ENCODE data around the gene MAOA.

The MAOA gene

DNA sequence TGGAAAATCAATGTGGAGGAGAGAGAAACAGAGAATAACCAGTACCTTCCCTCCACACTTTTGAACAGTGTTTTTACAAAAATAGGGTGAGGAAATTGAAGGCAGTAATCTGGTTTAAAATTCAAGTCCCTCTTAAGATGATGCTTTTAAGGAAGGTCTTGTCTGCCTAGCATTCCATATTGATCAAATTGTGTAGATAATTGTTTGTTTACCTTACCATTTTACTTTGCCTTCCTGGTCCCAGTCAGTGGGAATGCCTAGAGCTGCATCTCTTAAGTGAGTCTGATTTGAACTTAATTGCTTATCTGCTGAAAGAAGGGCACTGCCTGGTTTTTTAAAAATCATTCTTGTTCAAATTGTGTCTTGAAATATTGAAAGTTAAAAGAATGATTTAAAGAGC lies 14.4 kb upstream of the MAOA start:
- no peak overlapping the region for H3K4me3 ChIP-seq (ENCODE audit: low read depth in 1 of 2, low read length in 2 of 2)
- H3K4me1 ChIP-seq (ENCODE audit: insufficient read depth, low read length): peaks cover 6% of the 10 kb centered on the region
- no peaks in the 10 kb centered on the region for H3K36me3 ChIP-seq (ENCODE audit: insufficient read depth, low read length)
- no peaks in the 10 kb centered on the region for H3K27me3 ChIP-seq (ENCODE audit: control insufficient read depth in 1 of 2, insufficient read depth in 2 of 2, low read length in 2 of 2)
- no peak overlapping the region for H3K9ac ChIP-seq (ENCODE audit: low read length)
- H3K27ac ChIP-seq (ENCODE audit: low read depth, low read length): no peak overlapping the region
- H3K9me3 ChIP-seq (ENCODE audit: low read length): no peaks in the 10 kb centered on the region

GRCh38 chrX:43643201-43643600 lies 12.9 kb upstream of the MAOA start:
- no peaks in the 10 kb centered on the region for H3K9me3 ChIP-seq (ENCODE audit: low read length)
- no peak overlapping the region for H3K4me3 ChIP-seq (ENCODE audit: low read depth in 1 of 2, low read length in 2 of 2)
- H3K27me3 ChIP-seq (ENCODE audit: control insufficient read depth in 1 of 2, insufficient read depth in 2 of 2, low read length in 2 of 2): no peaks in the 10 kb centered on the region
- peaks cover 6% of the 10 kb centered on the region for H3K4me1 ChIP-seq (ENCODE audit: insufficient read depth, low read length)
- H3K36me3 ChIP-seq (ENCODE audit: insufficient read depth, low read length): no peaks in the 10 kb centered on the region
- no peak overlapping the region for H3K27ac ChIP-seq (ENCODE audit: low read depth, low read length)
- no peak overlapping the region for H3K9ac ChIP-seq (ENCODE audit: low read length)

DNA sequence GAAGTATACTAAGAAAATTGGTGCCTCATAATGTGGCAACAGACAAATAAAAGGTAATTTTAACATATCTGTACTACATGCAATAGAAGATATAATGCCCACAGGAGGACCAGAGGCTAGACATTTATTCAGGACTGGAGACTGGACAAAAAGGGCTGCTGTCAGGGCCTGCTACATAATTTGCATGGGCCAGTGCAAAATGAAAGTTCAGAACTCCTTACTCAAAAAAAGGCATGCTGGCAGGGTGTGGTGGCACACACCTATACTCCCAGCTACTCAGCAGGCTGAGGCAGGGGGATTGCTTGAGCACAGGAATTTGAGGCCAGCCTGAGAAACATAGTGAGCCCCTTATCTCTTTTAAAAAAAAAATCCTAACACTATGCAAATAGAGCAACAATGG lies 12.4 kb upstream of the MAOA start:
- Histone ChIP-seq H3K36me3 (ENCODE audit: insufficient read depth, low read length) (no peaks in the 10 kb centered on the region), H3K9me3 (ENCODE audit: low read length) (no peaks in the 10 kb centered on the region), H3K27ac (ENCODE audit: low read depth, low read length) (no peak overlapping the region), H3K4me1 (ENCODE audit: insufficient read depth, low read length) (peaks cover 6% of the 10 kb centered on the region), H3K9ac (ENCODE audit: low read length) (no peak overlapping the region), H3K4me3 (ENCODE audit: low read depth in 1 of 2, low read length in 2 of 2) (no peak overlapping the region), H3K27me3 (ENCODE audit: control insufficient read depth in 1 of 2, insufficient read depth in 2 of 2, low read length in 2 of 2) (no peaks in the 10 kb centered on the region)

GRCh38 chrX:43644124-43644701 lies 11.9 kb upstream of the MAOA start:
- Histone ChIP-seq H3K27ac (ENCODE audit: low read depth, low read length) (no peak overlapping the region), H3K4me3 (ENCODE audit: low read depth in 1 of 2, low read length in 2 of 2) (no peak overlapping the region), H3K36me3 (ENCODE audit: insufficient read depth, low read length) (no peaks in the 10 kb centered on the region), H3K27me3 (ENCODE audit: control insufficient read depth in 1 of 2, insufficient read depth in 2 of 2, low read length in 2 of 2) (no peaks in the 10 kb centered on the region), H3K4me1 (ENCODE audit: insufficient read depth, low read length) (peaks cover 6% of the 10 kb centered on the region), H3K9ac (ENCODE audit: low read length) (no peak overlapping the region), H3K9me3 (ENCODE audit: low read length) (no peaks in the 10 kb centered on the region)

- H3K4me3 ChIP-seq (ENCODE audit: low read depth in 1 of 2, low read length in 2 of 2): no peak overlapping the region
- H3K36me3 ChIP-seq (ENCODE audit: insufficient read depth, low read length): no peaks in the 10 kb centered on the region
- no peaks in the 10 kb centered on the region for H3K27me3 ChIP-seq (ENCODE audit: control insufficient read depth in 1 of 2, insufficient read depth in 2 of 2, low read length in 2 of 2)
- H3K4me1 ChIP-seq (ENCODE audit: insufficient read depth, low read length): peaks cover 6% of the 10 kb centered on the region
- H3K27ac ChIP-seq (ENCODE audit: low read depth, low read length): no peak overlapping the region
- H3K9ac ChIP-seq (ENCODE audit: low read length): no peak overlapping the region
- no peaks in the 10 kb centered on the region for H3K9me3 ChIP-seq (ENCODE audit: low read length)
These were observed 9.3 kb upstream of the MAOA start for GRCh38 chrX:43646800-43647199.

DNA sequence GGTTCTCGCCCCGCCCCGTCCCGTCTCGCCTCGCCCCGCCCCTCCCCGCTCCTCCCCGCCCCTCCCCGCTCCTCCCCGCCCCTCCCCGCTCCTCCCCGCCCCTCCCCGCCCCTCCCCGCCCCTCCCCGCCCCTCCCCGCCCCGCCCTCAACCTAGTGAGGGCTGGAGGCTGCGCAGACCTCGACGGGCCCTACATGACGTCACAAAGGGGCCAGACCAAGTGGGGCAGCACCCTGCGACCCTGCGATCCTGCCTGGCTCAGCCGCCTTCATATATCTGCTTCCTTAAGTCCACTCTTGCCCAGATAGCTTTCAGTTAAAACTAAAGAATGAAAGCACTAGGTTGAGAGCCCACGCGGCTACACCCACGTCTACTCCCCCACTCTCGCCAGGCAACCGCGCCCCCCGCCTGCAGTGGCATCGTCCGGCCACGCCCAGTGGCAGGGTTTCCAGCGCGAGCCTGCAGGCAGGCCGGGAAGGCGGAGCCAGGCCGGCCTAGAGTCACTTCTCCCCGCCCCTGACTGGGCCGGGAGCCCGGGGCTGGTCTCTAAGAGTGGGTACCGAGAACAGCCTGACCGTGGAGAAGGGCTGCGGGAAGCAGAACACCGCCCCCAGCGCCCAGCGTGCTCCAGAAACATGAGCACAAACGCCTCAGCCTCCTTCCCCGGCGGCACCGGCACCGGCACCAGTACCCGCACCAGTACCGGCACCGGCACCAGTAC lies 1.5 kb upstream of the MAOA start:
- Histone ChIP-seq H3K4me3 (ENCODE audit: low read depth in 1 of 2, low read length in 2 of 2) (peak overlapping the region in 1 of 2 donors; percentile 63), H3K27me3 (ENCODE audit: control insufficient read depth in 1 of 2, insufficient read depth in 2 of 2, low read length in 2 of 2) (no peaks in the 10 kb centered on the region), H3K9me3 (ENCODE audit: low read length) (no peaks in the 10 kb centered on the region), H3K4me1 (ENCODE audit: insufficient read depth, low read length) (no peaks in the 10 kb centered on the region), H3K36me3 (ENCODE audit: insufficient read depth, low read length) (no peaks in the 10 kb centered on the region), H3K9ac (ENCODE audit: low read length) (no peak overlapping the region), H3K27ac (ENCODE audit: low read depth, low read length) (peak overlapping the region; percentile 86)

GRCh38 chrX:43655151-43656004 lies 721 bp upstream of the MAOA start:
- H3K27ac ChIP-seq (ENCODE audit: low read depth, low read length): peak overlapping the region; percentile 86
- H3K9me3 ChIP-seq (ENCODE audit: low read length): no peaks in the 10 kb centered on the region
- H3K36me3 ChIP-seq (ENCODE audit: insufficient read depth, low read length): no peaks in the 10 kb centered on the region
- H3K27me3 ChIP-seq (ENCODE audit: control insufficient read depth in 1 of 2, insufficient read depth in 2 of 2, low read length in 2 of 2): no peaks in the 10 kb centered on the region
- peak overlapping the region; percentile 74 for H3K9ac ChIP-seq (ENCODE audit: low read length)
- H3K4me1 ChIP-seq (ENCODE audit: insufficient read depth, low read length): no peaks in the 10 kb centered on the region
- peak overlapping the region; percentile 63 to 77 for H3K4me3 ChIP-seq (ENCODE audit: low read depth in 1 of 2, low read length in 2 of 2)

DNA sequence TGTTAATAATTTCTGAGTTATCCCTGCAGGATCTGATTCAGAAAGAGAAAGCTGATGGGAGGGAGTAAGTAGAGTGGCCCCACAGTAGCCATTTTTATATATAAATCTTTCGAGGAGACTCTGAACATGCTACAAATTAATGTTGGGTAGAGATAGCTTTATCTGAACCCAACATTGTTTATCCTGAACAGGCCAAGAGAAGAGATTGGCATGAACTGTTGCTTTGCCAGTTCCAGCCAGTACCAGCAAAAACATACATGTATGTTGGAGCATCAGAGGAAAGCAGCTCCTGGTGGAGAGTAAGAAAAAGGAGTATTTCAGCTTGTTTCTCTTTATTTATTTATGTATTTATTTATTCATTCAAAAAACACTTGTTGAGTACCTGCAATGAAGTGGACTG lies 1.6 kb downstream of the MAOA start:
- Histone ChIP-seq H3K27me3 (ENCODE audit: control insufficient read depth in 1 of 2, insufficient read depth in 2 of 2, low read length in 2 of 2) (no peaks in the 10 kb centered on the region), H3K4me3 (ENCODE audit: low read depth in 1 of 2, low read length in 2 of 2) (peak overlapping the region in 1 of 2 donors; percentile 23), H3K27ac (ENCODE audit: low read depth, low read length) (no peak overlapping the region)

GRCh38 chrX:43661521-43662240 lies 5.6 kb downstream of the MAOA start:
- Histone ChIP-seq H3K9me3 (ENCODE audit: low read length) (no peaks in the 10 kb centered on the region), H3K36me3 (ENCODE audit: insufficient read depth, low read length) (no peaks in the 10 kb centered on the region), H3K4me3 (ENCODE audit: low read depth in 1 of 2, low read length in 2 of 2) (no peak overlapping the region), H3K9ac (ENCODE audit: low read length) (no peak overlapping the region), H3K27ac (ENCODE audit: low read depth, low read length) (no peak overlapping the region), H3K4me1 (ENCODE audit: insufficient read depth, low read length) (peaks cover 4% of the 10 kb centered on the region), H3K27me3 (ENCODE audit: control insufficient read depth in 1 of 2, insufficient read depth in 2 of 2, low read length in 2 of 2) (no peaks in the 10 kb centered on the region)

More for the DNA sequence above, 1.6 kb downstream of the MAOA start:
- Histone ChIP-seq H3K9ac (ENCODE audit: low read length) (no peak overlapping the region), H3K36me3 (ENCODE audit: insufficient read depth, low read length) (no peaks in the 10 kb centered on the region), H3K9me3 (ENCODE audit: low read length) (no peaks in the 10 kb centered on the region), H3K4me1 (ENCODE audit: insufficient read depth, low read length) (no peaks in the 10 kb centered on the region)

DNA sequence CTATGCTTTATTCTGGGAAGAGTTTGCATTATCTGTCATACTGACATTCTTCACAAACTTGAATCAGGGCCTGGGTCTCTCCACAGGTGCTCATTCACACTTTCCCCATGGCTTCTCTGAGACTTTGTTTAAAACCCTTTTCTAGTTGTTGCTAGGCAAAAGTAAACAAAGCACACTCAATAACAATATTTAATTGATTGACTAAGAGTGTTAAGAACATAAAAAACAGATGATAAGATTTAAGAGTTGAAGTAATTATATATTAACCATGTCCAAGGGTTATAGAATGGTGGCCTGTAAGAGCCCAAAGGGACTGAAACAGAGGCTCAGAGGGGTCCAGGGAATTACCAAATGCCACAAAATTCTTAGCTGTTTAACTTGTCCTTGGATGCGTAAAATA lies 7.1 kb downstream of the MAOA start:
- Histone ChIP-seq H3K9me3 (ENCODE audit: low read length) (no peaks in the 10 kb centered on the region), H3K36me3 (ENCODE audit: insufficient read depth, low read length) (no peaks in the 10 kb centered on the region), H3K4me3 (ENCODE audit: low read depth in 1 of 2, low read length in 2 of 2) (no peak overlapping the region), H3K27ac (ENCODE audit: low read depth, low read length) (no peak overlapping the region), H3K27me3 (ENCODE audit: control insufficient read depth in 1 of 2, insufficient read depth in 2 of 2, low read length in 2 of 2) (no peaks in the 10 kb centered on the region), H3K4me1 (ENCODE audit: insufficient read depth, low read length) (peaks cover 4% of the 10 kb centered on the region), H3K9ac (ENCODE audit: low read length) (no peak overlapping the region)

GRCh38 chrX:43664258-43664657 lies 8.2 kb downstream of the MAOA start:
- Histone ChIP-seq H3K27ac (ENCODE audit: low read depth, low read length) (no peak overlapping the region), H3K9me3 (ENCODE audit: low read length) (no peaks in the 10 kb centered on the region), H3K9ac (ENCODE audit: low read length) (no peak overlapping the region), H3K4me1 (ENCODE audit: insufficient read depth, low read length) (peaks cover 4% of the 10 kb centered on the region), H3K4me3 (ENCODE audit: low read depth in 1 of 2, low read length in 2 of 2) (no peak overlapping the region), H3K36me3 (ENCODE audit: insufficient read depth, low read length) (no peaks in the 10 kb centered on the region), H3K27me3 (ENCODE audit: control insufficient read depth in 1 of 2, insufficient read depth in 2 of 2, low read length in 2 of 2) (no peaks in the 10 kb centered on the region)

All from muscle layer of colon (tissue), 2 donors.